Activated CD8-positive, alpha-beta memory T cell treated with anti-CD3 and anti-CD28 coated beads, Interleukin-2, amount 50 U/mL, for 24 hours (primary cell): Measurements from ENCODE around the gene TAPBPL.
"Not testable (repeated sequence)": the region's sequence is repeated elsewhere in the genome, so short reads cannot be mapped to it uniquely, and the experiment has no call there.

Experiments used
- DNase-seq: peaks from one replicate; pipeline ENCODE4 v3.0.0-alpha.2; 2020; ENCODE audit errors: extremely low read depth

Gene TAPBPL

GRCh38 chr12:6493497-6494257, 41.8 kb downstream of the TAPBPL start, which contains the start of gene NCAPD2:
TSS of gene NCAPD2 (plus strand) at chr12:6494102. CDS start at chr12:6495099, 997 bp downstream.
- peak; percentile 87 for DNase-seq

GRCh38 chr12:6494258-6494743, 42.5 kb downstream of the TAPBPL start:
- DNase-seq, result no peak

DNA sequence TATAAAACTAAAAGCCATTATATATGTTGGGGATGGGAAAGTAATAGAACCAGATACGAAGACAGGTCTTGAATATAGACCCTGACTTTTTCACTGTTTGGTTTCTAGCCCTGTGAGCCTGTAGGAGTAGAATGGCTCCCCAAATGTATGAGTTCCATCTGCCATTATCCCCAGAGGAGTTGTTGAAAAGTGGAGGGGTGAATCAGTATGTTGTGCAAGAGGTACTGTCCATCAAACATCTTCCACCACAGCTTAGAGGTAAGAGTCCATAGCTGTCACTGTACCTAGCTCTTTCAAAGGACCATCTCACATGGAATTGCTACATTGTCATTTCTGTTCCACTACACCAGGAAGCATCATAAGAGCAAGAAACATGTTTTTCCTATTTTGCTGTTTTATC, 43.1 kb downstream of the TAPBPL start:
- no peak for DNase-seq

- DNase-seq, result not testable (repeated sequence)
Observed at GRCh38 chr12:6497291-6497690, 45.4 kb downstream of the TAPBPL start.

- DNase-seq, result no peak
Observed at GRCh38 chr12:6500466-6500865, 48.6 kb downstream of the TAPBPL start.

GRCh38 chr12:6507102-6507998, 55.5 kb downstream of the TAPBPL start:
- no peak for DNase-seq

DNA sequence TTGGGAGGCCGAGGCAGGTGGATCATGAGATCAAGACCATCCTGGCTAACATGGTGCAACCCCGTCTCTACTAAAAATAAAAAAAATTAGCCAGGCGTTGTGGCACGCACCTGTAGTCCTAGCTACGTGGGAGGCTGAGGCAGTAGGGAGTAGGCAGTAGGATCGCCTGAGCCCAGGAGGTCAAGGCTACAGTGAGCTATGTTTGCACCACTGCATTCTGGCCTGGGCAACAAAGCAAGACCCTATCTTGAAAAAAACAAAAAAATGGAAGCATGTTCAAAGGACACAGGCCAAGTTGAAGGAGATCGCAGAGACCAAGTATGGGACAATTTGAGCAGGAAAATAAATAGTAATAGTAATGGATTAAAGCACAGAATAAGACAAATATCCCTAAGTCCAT, 56.2 kb downstream of the TAPBPL start:
- no peak for DNase-seq
